DND-41 (cell line): ENCODE data around the gene TCHHL1.

Source experiments
- CTCF ChIP-seq: IDR thresholded peaks from 2 replicates; pipeline ENCODE4 v1.5.1; 2012; ENCODE audit warnings: borderline replicate concordance, low read length, moderate library complexity, mild to moderate bottlenecking; ENCODE audit not compliant: poor library complexity, severe bottlenecking; ENCODE audit errors: extremely low read depth
- EZH2 ChIP-seq: IDR thresholded peaks from 3 replicates; pipeline ENCODE4 v1.6.1; 2012; ENCODE audit warnings: borderline replicate concordance, low read depth, mild to moderate bottlenecking, moderate library complexity, low read length, inconsistent platforms; ENCODE audit not compliant: severe bottlenecking

- TF ChIP-seq CTCF = no peak
- no peak for TF ChIP-seq EZH2
Observed at GRCh38 chr1:152118915-152119314, 30.1 kb upstream of the TCHHL1 start.
